Fibroblast of lung (primary cell): Measurements from ENCODE around the gene SCYGR4. TPM values are rescaled to one million over a fixed set of nuclear protein-coding genes. Genes with fewer than 3 reads are reported as not detected.
"Not testable (repeated sequence)": the region's sequence is repeated elsewhere in the genome, so short reads cannot be mapped to it uniquely, and the experiment has no call there.

ENCODE experiments used
- DNase-seq, 2 donors: peaks; one replicate each; pipeline versions ENCODE4 v3.0.0 to v3.0.0-alpha.2; 2010; ENCODE audit warnings: low read depth in 2 of 2
- H2AFZ ChIP-seq: 2 replicates; pipeline ENCODE4 v1.5.1; 2012; ENCODE audit warnings: low read length, control low read depth, inconsistent platforms
- H3K27ac ChIP-seq: 2 replicates; pipeline ENCODE4 v1.5.1; 2011; ENCODE audit warnings: low read length, control low read depth; ENCODE audit not compliant: insufficient read depth
- H3K27me3 ChIP-seq: 2 replicates; pipeline ENCODE4 v1.5.1; 2011; ENCODE audit warnings: mild to moderate bottlenecking, low read length; ENCODE audit not compliant: control insufficient read depth, insufficient read depth
- H3K36me3 ChIP-seq: 2 replicates; pipeline ENCODE4 v1.5.1; 2011; ENCODE audit warnings: low read length; ENCODE audit not compliant: control insufficient read depth, insufficient read depth
- H3K4me1 ChIP-seq: 2 replicates; pipeline ENCODE4 v1.5.1; 2011; ENCODE audit warnings: low read length; ENCODE audit not compliant: control insufficient read depth, insufficient read depth; ENCODE audit errors: extremely low read depth
- H3K4me2 ChIP-seq: 2 replicates; pipeline ENCODE4 v1.5.1; 2011; ENCODE audit warnings: low read length, control low read depth; ENCODE audit not compliant: insufficient read depth; ENCODE audit errors: extremely low read depth
- H3K4me3 ChIP-seq, 4 experiments: fragments of 200-600 bp in 1 of 4; sonication (generic) in 1 of 4; replicated peaks in 1 of 4; 2 replicates each; pipeline ENCODE4 v1.5.1; 2011 to 2016; ENCODE audit warnings: low read length in 4 of 4, low read depth in 3 of 4, mild to moderate bottlenecking in 3 of 4, control low read depth in 2 of 4, inconsistent platforms in 1 of 4, mixed read lengths in 1 of 4; ENCODE audit not compliant: insufficient read depth in 1 of 4; ENCODE audit errors: control extremely low read depth in 1 of 4
- H3K79me2 ChIP-seq: 2 replicates; pipeline ENCODE4 v1.5.1; 2012; ENCODE audit warnings: mild to moderate bottlenecking, low read length, inconsistent platforms; ENCODE audit not compliant: control insufficient read depth, insufficient read depth
- H3K9ac ChIP-seq: 2 replicates; pipeline ENCODE4 v1.5.1; 2011; ENCODE audit warnings: mild to moderate bottlenecking, low read length, control low read depth; ENCODE audit not compliant: insufficient read depth
- H3K9me3 ChIP-seq: 2 replicates; pipeline ENCODE4 v1.5.1; 2012; ENCODE audit warnings: low read depth, low read length; ENCODE audit not compliant: control insufficient read depth, insufficient read depth
- H4K20me1 ChIP-seq: 2 replicates; pipeline ENCODE4 v1.5.1; 2011; ENCODE audit warnings: low read length; ENCODE audit not compliant: control insufficient read depth, insufficient read depth; ENCODE audit errors: extremely low read depth
- EZH2 ChIP-seq: IDR thresholded peaks from 2 replicates; pipeline ENCODE4 v1.5.1; 2012; ENCODE audit warnings: low read length, control low read depth, mild to moderate bottlenecking; ENCODE audit errors: missing control alignments
- polyA plus RNA-seq, 2 donors: library from polyadenylated mRNA; depleted of rRNA in 1 of 2; stranded (reverse) in 1 of 2; unstranded in 1 of 2; fragments of >200 nt; gene quantifications; 2 replicates each; pipeline ENCODE4 v1.2.1, GENCODE V29; 2011 to 2012; ENCODE audit warnings: missing spikeins in 1 of 2
- total RNA-seq: library from RNA; depleted of rRNA; stranded (reverse); fragments of >200 nt; gene quantifications from 2 replicates; pipeline ENCODE4 v1.2.1, GENCODE V29; 2014
- TF ChIP-seq, protein P1 (sequence below), 2 donors: IDR thresholded peaks in 1 of 2; conservative IDR thresholded peaks in 1 of 2; 1 replicate in 1 of 2; 2 replicates in 1 of 2; pipeline ENCODE4 v1.5.1; 2011 to 2012; ENCODE audit warnings: low read length in 2 of 2, control low read depth in 1 of 2, inconsistent platforms in 1 of 2, low read depth in 1 of 2, mild to moderate bottlenecking in 1 of 2

The SCYGR4 gene
- total and polyA plus RNA-seq, 2 donors (not counting 1 experiment from before 2014, with no cell fraction given): not detected

DNA sequence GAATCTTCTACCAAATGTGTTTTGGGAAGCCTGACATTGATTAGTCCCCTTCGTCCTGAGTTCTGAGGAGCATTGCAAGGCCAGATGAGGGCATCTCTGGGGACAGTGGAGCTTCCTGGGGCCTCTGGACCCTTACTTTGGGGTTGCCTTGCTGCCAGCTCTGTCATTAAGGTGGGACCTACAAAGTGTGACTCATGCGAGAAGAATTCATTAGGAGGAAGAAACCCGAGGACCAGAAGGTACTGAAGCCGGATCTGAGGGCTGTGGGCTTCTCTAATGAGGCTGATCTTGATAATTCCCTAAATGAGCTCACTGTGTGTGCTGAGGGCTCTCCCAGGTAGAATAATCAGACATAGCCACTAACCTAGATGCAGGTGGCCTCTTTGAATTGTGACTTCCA, 19.3 kb upstream of the SCYGR4 start:
- Histone ChIP-seq H3K36me3 (no peaks in the 10 kb centered on the region), H4K20me1 (no peaks in the 10 kb centered on the region), H3K27ac (no peak overlapping the region), H3K4me2 (no peak overlapping the region), H3K9ac (no peak overlapping the region), H3K4me3 (no peak overlapping the region), H3K27me3 (peaks cover 3% of the 10 kb centered on the region), H3K79me2 (no peaks in the 10 kb centered on the region), H2AFZ (no peak overlapping the region), H3K4me1 (no peaks in the 10 kb centered on the region), H3K9me3 (no peaks in the 10 kb centered on the region)
- TF ChIP-seq, protein P1, sequence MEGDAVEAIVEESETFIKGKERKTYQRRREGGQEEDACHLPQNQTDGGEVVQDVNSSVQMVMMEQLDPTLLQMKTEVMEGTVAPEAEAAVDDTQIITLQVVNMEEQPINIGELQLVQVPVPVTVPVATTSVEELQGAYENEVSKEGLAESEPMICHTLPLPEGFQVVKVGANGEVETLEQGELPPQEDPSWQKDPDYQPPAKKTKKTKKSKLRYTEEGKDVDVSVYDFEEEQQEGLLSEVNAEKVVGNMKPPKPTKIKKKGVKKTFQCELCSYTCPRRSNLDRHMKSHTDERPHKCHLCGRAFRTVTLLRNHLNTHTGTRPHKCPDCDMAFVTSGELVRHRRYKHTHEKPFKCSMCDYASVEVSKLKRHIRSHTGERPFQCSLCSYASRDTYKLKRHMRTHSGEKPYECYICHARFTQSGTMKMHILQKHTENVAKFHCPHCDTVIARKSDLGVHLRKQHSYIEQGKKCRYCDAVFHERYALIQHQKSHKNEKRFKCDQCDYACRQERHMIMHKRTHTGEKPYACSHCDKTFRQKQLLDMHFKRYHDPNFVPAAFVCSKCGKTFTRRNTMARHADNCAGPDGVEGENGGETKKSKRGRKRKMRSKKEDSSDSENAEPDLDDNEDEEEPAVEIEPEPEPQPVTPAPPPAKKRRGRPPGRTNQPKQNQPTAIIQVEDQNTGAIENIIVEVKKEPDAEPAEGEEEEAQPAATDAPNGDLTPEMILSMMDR (conservative IDR thresholded peaks at IDR 0.05 in 1 of 2, IDR thresholded peaks at IDR 0.05 in 1 of 2; ENCODE audit: low read depth in 1 of 2, low read length in 2 of 2): no peak
- no peak for TF ChIP-seq EZH2
- peak in 1 of 2 donors; percentile 26 for DNase-seq

DNA sequence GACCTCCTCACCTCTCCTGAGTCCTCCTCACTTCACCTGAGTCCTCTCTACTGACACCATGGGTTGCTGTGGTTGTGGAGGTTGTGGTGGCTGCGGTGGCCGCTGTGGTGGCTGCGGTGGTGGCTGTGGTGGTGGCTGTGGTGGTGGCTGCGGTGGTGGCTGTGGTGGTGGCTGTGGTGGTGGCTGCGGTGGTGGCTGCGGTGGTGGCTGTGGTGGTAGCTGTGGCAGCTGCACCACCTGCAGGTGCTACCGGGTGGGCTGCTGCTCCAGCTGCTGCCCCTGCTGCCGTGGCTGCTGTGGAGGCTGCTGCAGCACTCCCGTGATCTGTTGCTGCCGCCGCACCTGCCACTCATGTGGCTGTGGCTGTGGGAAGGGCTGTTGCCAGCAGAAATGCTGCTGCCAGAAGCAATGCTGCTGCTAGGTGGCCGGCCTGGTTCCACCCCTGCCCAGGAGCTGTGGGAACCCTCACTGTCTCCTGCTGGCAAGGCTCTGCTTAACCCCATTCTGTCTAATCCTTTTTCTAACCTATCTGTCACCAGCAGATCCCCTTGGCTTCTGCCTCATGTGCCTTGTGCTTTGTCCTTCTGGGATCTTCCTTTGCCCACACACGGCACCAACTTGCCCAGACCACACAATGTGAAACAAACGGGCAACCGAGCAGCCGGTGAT, 18.3 kb upstream of the SCYGR4 start, which contains the start of gene SCYGR2:
TSS of gene SCYGR2 (plus strand) at position 59 of the 669 bp plus-strand sequence. CDS start at position 59, 0 bp downstream.
- DNase-seq, H3K27me3 ChIP-seq, H3K4me3 ChIP-seq, H3K4me2 ChIP-seq, H3K79me2 ChIP-seq, H3K4me1 ChIP-seq, H3K9me3 ChIP-seq, H3K9ac ChIP-seq, H4K20me1 ChIP-seq, H2AFZ ChIP-seq, H3K36me3 ChIP-seq, H3K27ac ChIP-seq: not testable (repeated sequence)

DNA sequence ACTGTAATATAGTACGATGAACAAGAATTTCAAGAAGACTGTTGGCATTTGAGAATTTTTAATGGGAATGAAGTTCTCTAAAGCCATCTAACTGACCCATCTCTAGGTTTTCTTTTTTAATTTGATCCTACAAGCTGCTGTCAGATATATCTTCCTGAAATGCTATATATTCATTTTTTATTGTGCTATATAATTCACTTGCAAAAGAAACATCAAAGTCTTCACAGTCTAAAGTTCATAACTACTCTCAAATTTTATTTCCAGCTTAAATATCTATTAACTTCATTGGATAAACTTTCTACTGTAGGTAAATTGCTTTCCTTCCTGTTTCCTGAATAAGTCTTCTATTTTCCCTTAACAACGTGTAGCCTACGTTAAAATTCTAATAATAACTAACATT, 14.9 kb upstream of the SCYGR4 start:
- Histone ChIP-seq H3K36me3 (no peaks in the 10 kb centered on the region), H3K9me3 (no peaks in the 10 kb centered on the region), H3K79me2 (no peaks in the 10 kb centered on the region), H4K20me1 (no peaks in the 10 kb centered on the region), H2AFZ (no peak overlapping the region), H3K27me3 (no peaks in the 10 kb centered on the region), H3K4me1 (no peaks in the 10 kb centered on the region), H3K4me3 (no peak overlapping the region), H3K27ac (no peak overlapping the region), H3K4me2 (no peak overlapping the region), H3K9ac (no peak overlapping the region)
- TF ChIP-seq, protein P1 (conservative IDR thresholded peaks at IDR 0.05 in 1 of 2, IDR thresholded peaks at IDR 0.05 in 1 of 2; ENCODE audit: low read depth in 1 of 2, low read length in 2 of 2): no peak
- TF ChIP-seq EZH2: no peak
- no peak for DNase-seq
